Nephron progenitor cell (in vitro differentiated cells): ENCODE data around the gene STAT5B.

Experiments used
- DNase-seq: peaks from one replicate; pipeline ENCODE4 v3.0.0; 2021
- H3K27ac Mint-ChIP-seq: 2 replicates; pipeline ENCODE4 v1.8.0; 2021; ENCODE audit warnings: mild to moderate bottlenecking, moderate library complexity, mixed read lengths
- H3K27me3 Mint-ChIP-seq: 2 replicates; pipeline ENCODE4 v1.8.0; 2021; ENCODE audit warnings: mild to moderate bottlenecking, low read depth, mixed read lengths; ENCODE audit not compliant: poor library complexity
- H3K36me3 Mint-ChIP-seq: 2 replicates; pipeline ENCODE4 v1.8.0; 2021; ENCODE audit warnings: low read depth, mixed read lengths
- H3K4me1 Mint-ChIP-seq: 2 replicates; pipeline ENCODE4 v1.8.0; 2021; ENCODE audit warnings: mixed read lengths
- H3K4me3 Mint-ChIP-seq: 2 replicates; pipeline ENCODE4 v1.8.0; 2021; ENCODE audit warnings: mild to moderate bottlenecking, moderate library complexity, mixed read lengths
- H3K9me3 Mint-ChIP-seq: 2 replicates; pipeline ENCODE4 v1.8.0; 2021; ENCODE audit warnings: mild to moderate bottlenecking, moderate library complexity, mixed read lengths
- CTCF ChIP-seq: fragments of 200-600 bp; sonication (generic); IDR thresholded peaks from 2 replicates; pipeline ENCODE4 v1.5.0; 2021; ENCODE audit warnings: antibody characterized with exemption

The STAT5B gene

GRCh38 chr17:42201458-42201772 lies 74.8 kb downstream of the STAT5B start:
- H3K4me1 Mint-ChIP-seq = peaks cover 11% of the 10 kb centered on the region
- TF ChIP-seq CTCF = no peak
- no peak overlapping the region for H3K4me3 Mint-ChIP-seq
- peak overlapping the region; percentile 0 for H3K27ac Mint-ChIP-seq
- H3K27me3 Mint-ChIP-seq = peaks cover 1% of the 10 kb centered on the region
- H3K9me3 Mint-ChIP-seq = no peaks in the 10 kb centered on the region
- no peak for DNase-seq
- peaks cover 57% of the 10 kb centered on the region for H3K36me3 Mint-ChIP-seq

- H3K27me3 Mint-ChIP-seq = peaks cover 3% of the 10 kb centered on the region
- DNase-seq = no peak
- peaks cover 54% of the 10 kb centered on the region for H3K36me3 Mint-ChIP-seq
- H3K4me3 Mint-ChIP-seq = no peak overlapping the region
- no peaks in the 10 kb centered on the region for H3K9me3 Mint-ChIP-seq
- H3K27ac Mint-ChIP-seq = peak overlapping the region; percentile 49
- no peak for TF ChIP-seq CTCF
- peaks cover 11% of the 10 kb centered on the region for H3K4me1 Mint-ChIP-seq
Observed at GRCh38 chr17:42200706-42201457, 75.3 kb downstream of the STAT5B start.

- no peak for TF ChIP-seq CTCF
- peak overlapping the region; percentile 95 for H3K27ac Mint-ChIP-seq
- peaks cover 42% of the 10 kb centered on the region for H3K36me3 Mint-ChIP-seq
- DNase-seq = no peak
- H3K27me3 Mint-ChIP-seq = peaks cover 4% of the 10 kb centered on the region
- peaks cover 13% of the 10 kb centered on the region for H3K4me1 Mint-ChIP-seq
- H3K9me3 Mint-ChIP-seq = no peaks in the 10 kb centered on the region
- no peak overlapping the region for H3K4me3 Mint-ChIP-seq
Observed at GRCh38 chr17:42199416-42200011, 76.7 kb downstream of the STAT5B start.

GRCh38 chr17:42198897-42199296 lies 77.3 kb downstream of the STAT5B start:
- DNase-seq = no peak
- H3K27me3 Mint-ChIP-seq = peaks cover 7% of the 10 kb centered on the region

GRCh38 chr17:42197564-42198156 lies 78.5 kb downstream of the STAT5B start:
- no peak overlapping the region for H3K4me3 Mint-ChIP-seq
- no peak for DNase-seq
- peaks cover 7% of the 10 kb centered on the region for H3K27me3 Mint-ChIP-seq
- H3K9me3 Mint-ChIP-seq = no peaks in the 10 kb centered on the region
- no peak overlapping the region for H3K27ac Mint-ChIP-seq
- peaks cover 27% of the 10 kb centered on the region for H3K36me3 Mint-ChIP-seq
- no peak for TF ChIP-seq CTCF
- H3K4me1 Mint-ChIP-seq = peaks cover 26% of the 10 kb centered on the region

More at GRCh38 chr17:42198897-42199296, 77.3 kb downstream of the STAT5B start:
- Mint-ChIP-seq H3K4me3 (no peak overlapping the region), H3K9me3 (no peaks in the 10 kb centered on the region), H3K27ac (peak overlapping the region; percentile 88), H3K36me3 (peaks cover 37% of the 10 kb centered on the region), H3K4me1 (peaks cover 19% of the 10 kb centered on the region)
- TF ChIP-seq CTCF = no peak
